ENCODE data around the gene IFNA6. TPM values are rescaled to one million over a fixed set of nuclear protein-coding genes. Genes with fewer than 3 reads are reported as not detected.
A peak's percentile ranks its signal among the peaks of the same experiment; 100 is the strongest.

Gene IFNA6
- total RNA-seq (ENCODE audit: low replicate concordance) = not detected in 2 replicates
- long read RNA-seq = 0 reads

DNA sequence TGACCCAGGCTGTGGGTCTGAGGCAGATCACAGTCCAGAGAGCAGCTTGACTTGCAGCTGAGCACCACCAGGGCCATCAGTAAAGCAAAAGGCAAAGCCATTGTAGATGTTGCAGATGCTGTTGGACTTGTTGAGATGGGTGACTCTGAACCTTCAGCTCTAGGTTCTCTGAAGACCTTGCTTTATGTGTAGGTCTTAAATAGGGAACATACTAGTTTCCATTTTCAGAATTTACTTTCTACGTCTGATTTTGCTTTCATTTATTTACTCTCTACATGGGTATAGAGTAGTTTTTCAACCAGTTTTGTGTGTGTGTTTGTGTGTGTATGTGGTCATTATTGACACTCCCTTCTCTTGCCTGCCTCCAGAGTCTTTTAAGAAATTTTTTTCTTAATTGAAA is at the start of gene IFNA6:
TSS of gene IFNA6 (minus strand) at position 101 of the 400 bp plus-strand sequence. CDS start at position 101, 0 bp downstream.
- H3K27me3 Mint-ChIP-seq = no peaks in the 10 kb centered on the region
- no peak for TF ChIP-seq CTCF (conservative IDR thresholded peaks at IDR 0.05)
- H3K27ac Mint-ChIP-seq = no peak within 1 kb of the TSS
- H3K36me3 Mint-ChIP-seq = no peaks in the 10 kb centered on the region
- H3K9me3 Mint-ChIP-seq = peaks cover 4% of the 10 kb centered on the region
- H3K4me1 Mint-ChIP-seq (ENCODE audit: unreplicated experiment) = no peaks in the 10 kb centered on the region
- no peak within 1 kb of the TSS for H3K4me3 Mint-ChIP-seq
- no peak for DNase-seq (ENCODE audit: extremely low spot score, unreplicated experiment)

GRCh38 chr9:21399956-21400355 is 49.3 kb upstream of the IFNA6 start:
- TF ChIP-seq CTCF (conservative IDR thresholded peaks at IDR 0.05) = no peak

GRCh38 chr9:21398955-21399489 is 48.3 kb upstream of the IFNA6 start:
- Mint-ChIP-seq H3K4me1 (ENCODE audit: unreplicated experiment) (no peaks in the 10 kb centered on the region), H3K27me3 (peaks cover 70% of the 10 kb centered on the region), H3K9me3 (no peaks in the 10 kb centered on the region), H3K36me3 (no peaks in the 10 kb centered on the region), H3K4me3 (no peak overlapping the region), H3K27ac (no peak overlapping the region)
- TF ChIP-seq CTCF (conservative IDR thresholded peaks at IDR 0.05) = no peak
- no peak for DNase-seq (ENCODE audit: extremely low spot score, unreplicated experiment)

More at GRCh38 chr9:21399956-21400355, 49.3 kb upstream of the IFNA6 start:
- no peaks in the 10 kb centered on the region for H3K9me3 Mint-ChIP-seq
- no peak for DNase-seq (ENCODE audit: extremely low spot score, unreplicated experiment)
- no peaks in the 10 kb centered on the region for H3K36me3 Mint-ChIP-seq
- H3K4me1 Mint-ChIP-seq (ENCODE audit: unreplicated experiment) = no peaks in the 10 kb centered on the region
- H3K4me3 Mint-ChIP-seq = no peak overlapping the region
- H3K27me3 Mint-ChIP-seq = peaks cover 75% of the 10 kb centered on the region
- H3K27ac Mint-ChIP-seq = no peak overlapping the region

- DNase-seq (ENCODE audit: extremely low spot score, unreplicated experiment) = peak; percentile 74
- Mint-ChIP-seq H3K27me3 (peaks cover 65% of the 10 kb centered on the region), H3K27ac (no peak overlapping the region), H3K4me3 (peak overlapping the region; percentile 77), H3K36me3 (no peaks in the 10 kb centered on the region), H3K9me3 (no peaks in the 10 kb centered on the region), H3K4me1 (ENCODE audit: unreplicated experiment) (no peaks in the 10 kb centered on the region)
- peak; percentile 97 for TF ChIP-seq CTCF (conservative IDR thresholded peaks at IDR 0.05)
Observed at GRCh38 chr9:21395778-21396717, 45.4 kb upstream of the IFNA6 start.

- H3K9me3 Mint-ChIP-seq = no peaks in the 10 kb centered on the region
- no peak for DNase-seq (ENCODE audit: extremely low spot score, unreplicated experiment)
- H3K4me3 Mint-ChIP-seq = no peak overlapping the region
- H3K4me1 Mint-ChIP-seq (ENCODE audit: unreplicated experiment) = no peaks in the 10 kb centered on the region
- TF ChIP-seq CTCF (conservative IDR thresholded peaks at IDR 0.05) = peak; percentile 64
- H3K27ac Mint-ChIP-seq = no peak overlapping the region
- no peaks in the 10 kb centered on the region for H3K36me3 Mint-ChIP-seq
- H3K27me3 Mint-ChIP-seq = peaks cover 34% of the 10 kb centered on the region
Observed at GRCh38 chr9:21392270-21392669, 41.6 kb upstream of the IFNA6 start.

Data from type B pancreatic cell (in vitro differentiated cells).